MM.1S (cell line): ENCODE results near the gene RPTOR.

Experiments used
- EZH2 ChIP-seq: fragments of 300-600 bp; sonication (generic); optimal IDR thresholded peaks from 2 replicates; pipeline ENCODE3; 2017; ENCODE audit warnings: low read depth, mild to moderate bottlenecking, antibody characterized with exemption, low read length, mixed read lengths
- EZH2phosphoT487 ChIP-seq: fragments of 300-600 bp; sonication (generic); IDR thresholded peaks from 2 replicates; pipeline ENCODE4 v1.6.1; 2018; ENCODE audit warnings: antibody characterized with exemption, low read length
- TF ChIP-seq, protein P1 (sequence below): fragments of 300-600 bp; sonication (generic); IDR thresholded peaks from 2 replicates; pipeline ENCODE4 v1.5.1; 2016; ENCODE audit warnings: antibody characterized with exemption, low read length, mixed read lengths

DNA sequence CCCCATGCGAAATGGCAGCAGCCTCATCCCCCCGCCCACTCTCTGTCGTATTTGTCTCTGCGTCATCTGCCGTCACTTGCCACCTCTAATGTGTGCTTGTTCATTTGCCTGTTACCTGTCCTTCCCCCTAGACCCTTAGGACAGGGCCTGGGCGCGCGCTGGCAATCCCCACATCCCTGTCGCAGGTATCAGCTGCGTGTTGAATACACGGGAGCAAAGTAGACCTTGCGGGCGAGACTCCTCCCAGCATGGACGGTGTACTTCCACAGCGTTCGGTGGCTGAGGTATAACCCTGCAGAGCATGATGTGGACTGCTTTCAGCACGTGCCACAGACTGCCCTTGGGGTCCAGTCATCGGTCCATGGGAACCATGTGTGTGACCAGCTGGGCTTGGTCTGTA lies 276.9 kb downstream of the RPTOR start:
- TF ChIP-seq, protein P1, sequence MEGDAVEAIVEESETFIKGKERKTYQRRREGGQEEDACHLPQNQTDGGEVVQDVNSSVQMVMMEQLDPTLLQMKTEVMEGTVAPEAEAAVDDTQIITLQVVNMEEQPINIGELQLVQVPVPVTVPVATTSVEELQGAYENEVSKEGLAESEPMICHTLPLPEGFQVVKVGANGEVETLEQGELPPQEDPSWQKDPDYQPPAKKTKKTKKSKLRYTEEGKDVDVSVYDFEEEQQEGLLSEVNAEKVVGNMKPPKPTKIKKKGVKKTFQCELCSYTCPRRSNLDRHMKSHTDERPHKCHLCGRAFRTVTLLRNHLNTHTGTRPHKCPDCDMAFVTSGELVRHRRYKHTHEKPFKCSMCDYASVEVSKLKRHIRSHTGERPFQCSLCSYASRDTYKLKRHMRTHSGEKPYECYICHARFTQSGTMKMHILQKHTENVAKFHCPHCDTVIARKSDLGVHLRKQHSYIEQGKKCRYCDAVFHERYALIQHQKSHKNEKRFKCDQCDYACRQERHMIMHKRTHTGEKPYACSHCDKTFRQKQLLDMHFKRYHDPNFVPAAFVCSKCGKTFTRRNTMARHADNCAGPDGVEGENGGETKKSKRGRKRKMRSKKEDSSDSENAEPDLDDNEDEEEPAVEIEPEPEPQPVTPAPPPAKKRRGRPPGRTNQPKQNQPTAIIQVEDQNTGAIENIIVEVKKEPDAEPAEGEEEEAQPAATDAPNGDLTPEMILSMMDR, result no peak
- TF ChIP-seq EZH2 (no peak), EZH2phosphoT487 (no peak)
